ENCODE data around the gene SLC1A4.
"Not testable (repeated sequence)": the region's sequence is repeated elsewhere in the genome, so short reads cannot be mapped to it uniquely, and the experiment has no call there.

SLC1A4 gene

GRCh38 chr2:64989126-64989981, at the start of gene SLC1A4:
TSS of gene SLC1A4 (plus strand) at chr2:64989399. CDS start at chr2:64989644, 245 bp downstream.
- DNase-seq (ENCODE audit: low spot score) = peak; percentile 77

- no peak for DNase-seq (ENCODE audit: low spot score)
Observed at GRCh38 chr2:64941143-64941542, 48.1 kb upstream of the SLC1A4 start.

GRCh38 chr2:64941801-64942200, 47.4 kb upstream of the SLC1A4 start:
- no peak for DNase-seq (ENCODE audit: low spot score)

- DNase-seq (ENCODE audit: low spot score) = no peak
Observed at GRCh38 chr2:64942693-64943092, 46.5 kb upstream of the SLC1A4 start.

DNA sequence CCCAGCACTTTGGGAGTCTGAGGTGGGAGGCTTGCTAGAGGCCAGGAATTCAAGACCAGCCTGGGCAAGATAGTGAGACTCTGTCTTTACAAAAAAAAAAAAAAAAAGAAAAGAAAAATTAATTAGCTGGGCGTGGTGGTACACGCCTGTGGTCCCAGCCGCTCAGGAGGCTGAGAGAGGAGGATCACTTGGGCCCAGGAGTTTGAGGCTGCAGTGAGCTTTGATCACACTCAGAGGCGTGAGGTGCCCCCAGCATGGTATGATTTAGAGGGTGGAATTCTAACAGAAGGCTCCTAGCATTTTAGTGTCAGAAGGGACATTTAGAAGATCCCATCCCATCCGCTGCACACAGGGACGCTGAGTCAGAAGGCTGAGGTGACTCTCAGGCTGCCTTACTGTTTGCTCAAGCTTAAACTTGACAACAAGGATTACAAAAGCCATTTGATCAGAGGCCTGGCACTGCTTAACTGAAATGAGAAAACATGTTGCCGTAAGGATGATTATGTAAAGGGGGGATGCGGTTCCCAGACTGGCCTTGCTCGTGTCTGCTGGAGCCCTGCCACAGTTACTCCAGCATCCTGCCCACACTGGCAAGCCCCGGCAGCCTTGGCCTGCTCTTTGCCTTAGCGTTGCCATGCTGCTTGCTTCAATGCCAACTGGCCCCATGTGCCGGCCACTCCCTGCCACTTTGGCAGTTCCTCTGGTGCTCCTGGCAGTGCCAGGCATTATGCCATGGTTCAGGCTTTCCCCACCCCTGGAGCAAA, 45.6 kb upstream of the SLC1A4 start:
- DNase-seq (ENCODE audit: low spot score) = no peak

DNA sequence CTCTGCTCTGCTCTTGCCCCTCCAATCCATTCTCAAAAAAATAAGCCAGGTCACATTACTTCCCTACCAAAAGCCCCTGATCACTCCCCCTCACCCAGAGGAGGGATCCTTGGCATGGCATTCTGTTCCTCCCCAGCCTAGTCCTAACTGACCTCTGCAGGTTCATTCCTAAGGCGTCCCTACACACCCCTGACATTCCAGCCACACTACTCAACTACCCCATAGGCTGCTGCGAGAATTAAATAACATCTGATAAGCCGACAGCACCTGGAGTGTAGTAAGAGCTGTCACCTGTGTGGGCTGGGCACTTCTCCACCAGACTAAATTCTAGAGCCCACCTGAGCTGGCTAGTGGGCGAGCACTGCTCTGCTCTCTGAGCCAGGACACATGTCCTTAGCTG, 44.7 kb upstream of the SLC1A4 start:
- DNase-seq (ENCODE audit: low spot score) = no peak

GRCh38 chr2:64945973-64946768, 43.0 kb upstream of the SLC1A4 start:
- no peak for DNase-seq (ENCODE audit: low spot score)

DNA sequence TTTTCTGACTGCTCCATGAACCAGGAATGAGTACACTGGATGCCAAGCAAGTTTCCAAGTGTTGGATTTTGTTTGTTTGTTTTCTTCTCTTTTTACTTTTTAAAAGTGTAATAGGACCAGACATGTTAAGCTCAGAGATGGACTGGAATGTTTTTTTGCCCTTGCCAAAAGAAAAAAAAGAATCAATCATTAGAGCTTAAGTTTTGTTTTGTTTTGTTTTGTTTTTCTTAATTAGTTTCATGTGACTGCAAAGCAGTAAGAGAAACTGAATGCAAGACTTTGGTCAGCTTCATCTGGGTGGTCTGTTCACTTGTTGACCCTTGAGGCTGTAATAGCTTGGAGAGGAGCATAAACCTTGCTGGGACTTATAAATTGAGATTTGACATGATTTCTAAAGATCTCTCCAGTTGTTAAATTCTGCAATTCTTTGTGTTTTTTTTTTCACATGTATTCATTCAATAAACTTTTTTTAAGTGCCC, 42.4 kb upstream of the SLC1A4 start:
- DNase-seq (ENCODE audit: low spot score) = no peak

DNA sequence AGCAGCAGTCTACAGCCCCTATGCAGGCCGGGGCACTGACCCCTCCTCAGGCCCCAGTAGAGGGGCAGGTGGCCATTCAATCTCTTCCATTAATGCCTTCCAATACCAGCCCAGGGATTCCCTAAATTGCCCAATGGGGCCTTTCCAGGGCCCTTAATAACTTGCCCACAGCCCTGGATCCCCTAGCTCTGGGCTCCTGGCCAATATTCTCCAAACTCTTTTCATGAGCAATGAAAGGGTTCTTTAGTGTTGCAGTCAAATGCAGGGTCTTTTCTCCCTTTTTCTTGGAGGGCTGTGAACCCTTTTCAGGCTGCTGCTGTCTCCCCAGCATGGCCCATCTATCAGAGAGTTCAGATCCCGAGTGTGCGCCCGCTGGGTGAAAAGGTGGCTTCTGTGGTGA, 41.3 kb upstream of the SLC1A4 start:
- no peak for DNase-seq (ENCODE audit: low spot score)

GRCh38 chr2:64950226-64951160, 38.7 kb upstream of the SLC1A4 start:
- no peak for DNase-seq (ENCODE audit: low spot score)

DNA sequence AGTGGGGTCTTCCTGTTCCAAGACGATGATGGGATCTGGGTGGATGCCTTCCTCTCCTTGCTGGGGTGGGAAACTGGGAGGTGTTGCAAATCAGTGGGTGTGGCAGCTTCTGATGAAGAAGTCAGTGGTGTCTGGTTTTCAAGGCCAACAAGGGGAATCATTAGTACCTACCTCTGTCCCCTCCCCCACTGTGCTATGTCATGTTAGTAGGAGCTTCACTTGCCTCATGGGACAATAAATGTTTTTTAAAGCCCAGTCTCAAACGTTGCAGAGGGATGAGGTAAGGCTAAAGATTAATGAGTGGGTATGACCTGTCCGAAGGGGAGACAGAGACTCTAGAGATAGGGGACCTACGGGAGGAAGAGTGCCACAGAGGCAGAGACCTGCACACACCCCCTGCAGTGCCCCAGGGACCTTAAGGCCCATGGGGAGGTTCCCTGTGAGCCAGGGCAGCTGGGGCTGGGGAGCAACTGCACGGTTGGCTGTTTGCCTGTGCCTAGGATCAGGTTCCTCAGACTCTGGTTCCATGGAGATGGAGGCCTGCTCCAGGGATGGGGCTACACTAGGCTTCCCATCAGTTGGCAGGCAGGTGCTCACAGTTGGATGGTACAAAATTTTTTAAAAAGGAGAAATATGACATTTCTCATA, 37.8 kb upstream of the SLC1A4 start:
- no peak for DNase-seq (ENCODE audit: low spot score)

GRCh38 chr2:64952096-64952495, 37.1 kb upstream of the SLC1A4 start:
- DNase-seq (ENCODE audit: low spot score) = no peak

- DNase-seq (ENCODE audit: low spot score) = peak; percentile 64
Observed at GRCh38 chr2:64952511-64953482, 36.4 kb upstream of the SLC1A4 start.

DNA sequence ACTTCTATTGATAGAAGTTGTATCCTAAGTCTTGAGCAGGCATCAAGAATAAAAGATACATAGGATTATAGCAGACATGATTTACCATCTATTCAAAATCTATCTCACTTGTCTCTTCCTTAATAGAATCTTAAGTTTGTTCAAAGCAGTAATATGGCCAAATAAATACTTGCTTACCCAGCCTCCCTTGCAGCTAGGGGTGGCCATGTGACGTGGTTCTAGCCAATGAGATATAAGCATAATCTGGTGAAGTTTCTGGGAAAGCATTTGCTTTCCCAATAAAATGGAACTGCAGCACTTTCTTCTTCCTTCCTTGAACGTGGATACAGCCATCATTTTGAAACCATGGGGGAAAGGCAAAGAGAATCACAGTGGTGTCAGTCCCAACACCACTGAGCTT, 33.7 kb upstream of the SLC1A4 start:
- DNase-seq (ENCODE audit: low spot score) = no peak

- no peak for DNase-seq (ENCODE audit: low spot score)
Observed at GRCh38 chr2:64957109-64957903, 31.9 kb upstream of the SLC1A4 start.

DNA sequence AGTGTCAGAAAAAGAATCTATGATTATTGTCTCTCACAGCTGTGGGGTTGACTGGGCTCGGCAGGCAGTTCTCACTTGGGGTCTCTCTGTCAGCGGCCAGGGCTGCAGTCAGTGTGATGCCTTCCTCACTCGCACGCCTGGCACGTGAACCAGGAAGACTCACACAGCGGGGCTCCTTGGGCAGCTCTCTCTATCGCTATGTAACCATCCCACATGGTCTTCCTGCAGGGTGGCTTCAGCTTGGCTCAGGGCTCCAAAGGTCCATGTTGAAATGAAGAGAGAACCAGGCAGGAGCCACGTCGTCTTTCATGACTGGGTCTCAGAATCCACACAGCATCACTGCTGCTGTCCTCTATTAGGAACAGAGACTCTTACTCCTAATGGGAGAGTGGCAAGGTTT, 30.6 kb upstream of the SLC1A4 start:
- no peak for DNase-seq (ENCODE audit: low spot score)

DNA sequence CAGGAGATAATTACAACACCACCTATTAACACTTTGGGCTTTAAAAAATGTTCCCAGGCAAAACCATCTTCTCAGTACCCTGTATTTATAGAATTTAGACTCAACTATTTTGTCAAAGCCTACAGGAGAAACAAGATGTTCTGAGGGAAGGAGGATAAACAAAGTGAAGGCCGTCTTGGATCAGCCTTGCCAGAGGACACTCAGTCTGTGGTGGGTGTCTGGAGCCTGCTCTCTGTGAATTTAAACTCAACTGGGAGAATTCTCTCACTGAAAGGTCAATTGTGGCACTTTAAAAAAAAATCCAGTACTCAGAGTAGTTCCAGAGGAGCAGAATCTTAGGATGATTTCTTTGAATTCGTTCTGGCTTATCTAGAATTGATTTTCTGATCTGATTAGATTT, 28.4 kb upstream of the SLC1A4 start:
- no peak for DNase-seq (ENCODE audit: low spot score)

DNA sequence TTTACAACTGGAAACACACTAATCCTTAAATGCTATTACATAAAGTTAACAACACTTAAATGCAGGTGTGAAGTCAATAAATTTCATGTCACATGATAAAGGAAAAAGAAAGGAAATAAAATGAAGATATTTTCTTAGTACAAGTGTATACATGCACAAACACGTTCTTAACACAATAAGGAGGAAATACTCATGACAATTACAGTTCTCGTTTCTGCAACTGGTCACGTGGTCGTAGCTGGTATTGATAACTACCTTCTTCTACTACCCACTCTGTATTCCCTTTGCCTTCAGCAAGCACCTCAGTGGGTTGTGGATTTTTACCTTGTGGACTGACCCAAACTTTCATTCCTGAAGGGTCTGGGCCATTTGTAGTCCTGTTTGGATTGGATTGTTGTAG, 26.1 kb upstream of the SLC1A4 start:
- DNase-seq (ENCODE audit: low spot score) = not testable (repeated sequence)

DNA sequence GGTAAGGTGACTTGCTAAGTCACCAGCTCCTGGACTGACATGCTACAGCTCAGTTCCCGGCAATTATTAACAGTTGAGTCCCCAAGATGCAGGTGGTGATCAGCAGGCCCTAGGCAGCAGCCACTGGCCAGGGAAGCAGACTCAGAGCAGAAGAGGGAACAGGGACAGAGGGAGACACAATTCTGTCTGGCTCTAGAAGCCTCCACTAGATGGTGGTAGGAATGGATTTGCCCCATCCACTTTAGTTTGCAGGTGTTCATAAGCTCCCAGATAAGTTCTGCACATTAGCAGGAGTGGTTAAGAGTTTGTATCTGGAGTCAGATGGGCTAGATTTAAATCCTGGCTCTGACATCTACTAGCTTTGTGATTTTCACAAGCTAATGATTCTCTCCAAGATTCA, 25.5 kb upstream of the SLC1A4 start:
- DNase-seq (ENCODE audit: low spot score) = no peak
